ENCODE data around the gene IGHMBP2. TPM values are rescaled to one million over a fixed set of nuclear protein-coding genes. Genes with fewer than 3 reads are reported as not detected.

The IGHMBP2 gene
- polyA plus RNA-seq, 2 donors: 10.9 to 22.3 TPM

DNA sequence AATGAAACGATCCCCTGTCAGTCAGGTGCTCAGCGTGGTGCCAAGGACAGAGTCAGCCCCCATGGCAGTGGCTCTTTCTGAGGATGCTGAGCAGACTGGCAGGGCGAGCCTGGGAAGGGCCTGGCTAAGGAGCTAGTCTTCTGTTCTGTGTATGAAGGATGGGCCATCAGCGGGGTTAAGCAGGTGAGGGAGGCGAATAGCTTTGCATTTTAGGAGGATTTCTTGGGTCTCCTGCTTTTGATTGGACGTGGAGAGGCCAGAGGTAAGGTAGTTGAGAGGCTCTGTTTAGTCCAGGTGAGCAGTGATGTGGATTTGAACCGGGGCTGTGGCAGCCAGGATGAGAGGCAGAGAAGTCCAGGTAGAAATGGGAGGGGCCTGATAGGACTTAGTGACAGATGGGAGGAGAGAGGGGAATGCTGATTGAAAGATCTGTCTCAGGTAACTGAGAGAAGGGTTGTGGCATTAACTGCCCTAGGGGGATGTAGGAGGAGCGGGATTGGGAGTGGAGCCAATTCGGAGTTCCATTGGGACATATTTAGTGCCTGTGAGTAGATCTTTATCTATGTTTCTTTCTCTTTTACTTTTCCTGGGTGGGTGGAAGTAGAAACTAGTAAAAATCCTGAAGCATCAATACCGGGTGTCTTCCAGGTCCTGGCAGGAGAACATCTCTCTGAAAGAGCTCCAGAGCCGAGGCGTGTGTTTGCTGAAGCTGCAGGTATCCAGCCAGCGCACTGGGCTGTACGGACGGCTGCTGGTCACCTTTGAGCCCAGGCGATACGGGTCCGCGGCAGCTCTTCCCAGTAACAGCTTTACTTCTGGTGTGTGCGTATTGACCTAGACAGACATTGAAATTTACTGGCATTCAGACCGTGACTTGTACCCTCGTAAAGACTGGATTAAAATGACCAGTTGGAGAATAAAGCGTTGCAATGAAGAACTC is 2.0 kb downstream of the IGHMBP2 start:
- WGBS, 2 donors: 85 to 87% methylated on average over 23 of the region's 23 CpGs
- Histone ChIP-seq H3K27me3 (ENCODE audit: control insufficient read depth in 1 of 2, insufficient read depth in 2 of 2, low read length in 2 of 2) (no peaks in the 10 kb centered on the region), H3K4me3 (ENCODE audit: low read depth in 1 of 2, low read length in 2 of 2) (no peak overlapping the region), H3K9me3 (ENCODE audit: control insufficient read depth in 2 of 2, insufficient read depth in 1 of 2, low read depth in 1 of 2, low read length in 1 of 2) (no peaks in the 10 kb centered on the region), H3K36me3 (ENCODE audit: control insufficient read depth in 2 of 2, insufficient read depth in 2 of 2, low read length in 1 of 2) (peaks cover 4 to 12% of the 10 kb centered on the region in 2 donors), H3K4me1 (ENCODE audit: control insufficient read depth in 2 of 2, insufficient read depth in 2 of 2, low read length in 1 of 2) (peaks cover 0 to 3% of the 10 kb centered on the region in 2 donors), H3K27ac (ENCODE audit: low read depth in 2 of 2, low read length in 1 of 2) (no peak overlapping the region)

DNA sequence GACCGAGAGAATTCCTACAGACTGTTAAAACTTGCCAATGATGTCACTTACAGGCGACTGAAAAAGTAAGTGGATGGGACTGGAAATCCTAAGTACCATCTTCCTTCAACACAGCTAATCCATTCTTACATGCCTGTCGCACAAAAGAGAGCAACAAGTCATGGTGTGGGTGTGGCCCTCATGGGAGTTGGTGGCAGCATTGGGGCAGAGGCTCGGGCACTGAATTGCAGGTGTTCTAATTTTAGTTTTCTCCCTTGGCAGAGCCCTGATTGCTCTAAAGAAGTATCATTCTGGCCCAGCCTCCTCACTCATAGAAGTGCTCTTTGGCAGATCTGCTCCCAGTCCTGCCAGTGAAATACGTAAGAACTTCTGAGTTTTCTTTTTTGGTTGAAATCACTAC is 4.6 kb downstream of the IGHMBP2 start:
- no peaks in the 10 kb centered on the region for H3K9me3 ChIP-seq (ENCODE audit: control insufficient read depth in 2 of 2, insufficient read depth in 1 of 2, low read depth in 1 of 2, low read length in 1 of 2)
- H3K27ac ChIP-seq (ENCODE audit: low read depth in 2 of 2, low read length in 1 of 2): no peak overlapping the region
- peaks cover 0 to 3% of the 10 kb centered on the region in 2 donors for H3K4me1 ChIP-seq (ENCODE audit: control insufficient read depth in 2 of 2, insufficient read depth in 2 of 2, low read length in 1 of 2)
- 92% methylated on average over 5 of the region's 5 CpGs for WGBS, 2 donors
- H3K27me3 ChIP-seq (ENCODE audit: control insufficient read depth in 1 of 2, insufficient read depth in 2 of 2, low read length in 2 of 2): no peaks in the 10 kb centered on the region
- no peak overlapping the region for H3K4me3 ChIP-seq (ENCODE audit: low read depth in 1 of 2, low read length in 2 of 2)
- peaks cover 11 to 25% of the 10 kb centered on the region in 2 donors for H3K36me3 ChIP-seq (ENCODE audit: control insufficient read depth in 2 of 2, insufficient read depth in 2 of 2, low read length in 1 of 2)

DNA sequence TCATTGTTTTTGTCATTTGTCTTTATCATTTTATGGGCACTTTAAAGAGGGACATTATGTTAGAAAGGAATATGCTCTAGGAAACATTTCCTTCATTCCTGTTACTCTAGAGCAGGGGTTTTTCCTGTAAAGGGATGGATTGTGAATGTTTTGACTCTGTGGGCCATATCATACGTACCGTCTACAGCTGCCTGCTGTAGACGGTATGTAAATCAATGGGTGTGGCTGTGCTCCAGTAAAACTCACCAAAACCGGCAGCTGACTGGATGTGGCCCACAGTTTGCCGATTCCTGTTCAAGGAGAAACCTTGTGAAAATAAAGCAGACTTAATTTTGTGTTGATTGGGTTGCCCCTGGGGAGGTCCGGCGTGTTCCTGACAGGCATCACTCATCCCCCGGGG is 7.3 kb downstream of the IGHMBP2 start:
- no peaks in the 10 kb centered on the region for H3K27me3 ChIP-seq (ENCODE audit: control insufficient read depth in 1 of 2, insufficient read depth in 2 of 2, low read length in 2 of 2)
- no peak overlapping the region for H3K27ac ChIP-seq (ENCODE audit: low read depth in 2 of 2, low read length in 1 of 2)
- H3K4me1 ChIP-seq (ENCODE audit: control insufficient read depth in 2 of 2, insufficient read depth in 2 of 2, low read length in 1 of 2): no peaks in the 10 kb centered on the region
- no peaks in the 10 kb centered on the region for H3K9me3 ChIP-seq (ENCODE audit: control insufficient read depth in 2 of 2, insufficient read depth in 1 of 2, low read depth in 1 of 2, low read length in 1 of 2)
- 80 to 90% methylated on average over 8 of the region's 8 CpGs for WGBS, 2 donors
- peaks cover 14 to 43% of the 10 kb centered on the region in 2 donors for H3K36me3 ChIP-seq (ENCODE audit: control insufficient read depth in 2 of 2, insufficient read depth in 2 of 2, low read length in 1 of 2)
- no peak overlapping the region for H3K4me3 ChIP-seq (ENCODE audit: low read depth in 1 of 2, low read length in 2 of 2)

DNA sequence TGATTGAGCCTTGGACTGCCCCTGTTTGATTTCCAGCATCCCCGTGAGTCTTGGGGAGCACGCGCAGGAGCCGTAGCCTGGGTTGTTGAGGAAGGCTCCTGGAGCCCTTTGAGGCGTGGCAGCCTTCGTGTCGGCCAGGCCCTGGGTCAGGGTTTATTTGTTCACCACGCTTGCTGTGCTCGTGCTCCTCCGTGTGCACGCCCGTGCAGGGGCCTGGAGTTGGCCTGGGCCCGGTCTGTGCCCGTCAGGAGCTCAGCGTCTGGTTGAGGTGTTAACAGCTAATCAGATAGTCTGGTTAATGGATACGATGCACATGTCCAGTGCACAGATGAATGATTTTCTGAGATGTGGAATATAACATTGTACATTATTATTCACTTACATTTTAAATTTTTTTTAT is 8.0 kb downstream of the IGHMBP2 start:
- H3K4me1 ChIP-seq (ENCODE audit: control insufficient read depth in 2 of 2, insufficient read depth in 2 of 2, low read length in 1 of 2): no peaks in the 10 kb centered on the region
- H3K36me3 ChIP-seq (ENCODE audit: control insufficient read depth in 2 of 2, insufficient read depth in 2 of 2, low read length in 1 of 2): peaks cover 19 to 50% of the 10 kb centered on the region in 2 donors
- H3K27ac ChIP-seq (ENCODE audit: low read depth in 2 of 2, low read length in 1 of 2): no peak overlapping the region
- H3K4me3 ChIP-seq (ENCODE audit: low read depth in 1 of 2, low read length in 2 of 2): no peak overlapping the region
- H3K27me3 ChIP-seq (ENCODE audit: control insufficient read depth in 1 of 2, insufficient read depth in 2 of 2, low read length in 2 of 2): no peaks in the 10 kb centered on the region
- H3K9me3 ChIP-seq (ENCODE audit: control insufficient read depth in 2 of 2, insufficient read depth in 1 of 2, low read depth in 1 of 2, low read length in 1 of 2): no peaks in the 10 kb centered on the region
- 95 to 96% methylated on average over 16 of the region's 16 CpGs for WGBS, 2 donors

DNA sequence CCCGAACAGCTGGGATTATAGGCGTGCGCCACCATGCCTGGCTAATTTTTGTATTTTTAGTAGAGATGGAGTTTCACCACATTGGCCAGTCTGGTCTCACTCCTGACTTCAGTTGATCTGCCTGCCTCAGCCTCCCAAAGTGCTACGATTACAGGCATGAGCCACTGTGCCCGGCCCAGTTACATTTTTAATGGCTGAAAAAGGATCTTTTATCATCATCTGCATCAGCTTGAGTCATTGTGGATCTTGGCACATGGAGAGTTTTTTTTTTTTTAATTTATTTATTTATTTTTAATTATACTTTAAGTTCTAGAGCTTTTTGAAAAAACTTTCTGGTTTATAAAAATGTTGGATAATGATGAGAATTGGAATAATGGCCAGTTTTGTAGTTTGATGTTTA is 8.6 kb downstream of the IGHMBP2 start:
- peaks cover 19 to 50% of the 10 kb centered on the region in 2 donors for H3K36me3 ChIP-seq (ENCODE audit: control insufficient read depth in 2 of 2, insufficient read depth in 2 of 2, low read length in 1 of 2)
- no peaks in the 10 kb centered on the region for H3K9me3 ChIP-seq (ENCODE audit: control insufficient read depth in 2 of 2, insufficient read depth in 1 of 2, low read depth in 1 of 2, low read length in 1 of 2)
- H3K4me1 ChIP-seq (ENCODE audit: control insufficient read depth in 2 of 2, insufficient read depth in 2 of 2, low read length in 1 of 2): no peaks in the 10 kb centered on the region
- WGBS, 2 donors: 87 to 93% methylated on average over 5 of the region's 5 CpGs
- no peaks in the 10 kb centered on the region for H3K27me3 ChIP-seq (ENCODE audit: control insufficient read depth in 1 of 2, insufficient read depth in 2 of 2, low read length in 2 of 2)
- H3K4me3 ChIP-seq (ENCODE audit: low read depth in 1 of 2, low read length in 2 of 2): no peak overlapping the region
- H3K27ac ChIP-seq (ENCODE audit: low read depth in 2 of 2, low read length in 1 of 2): no peak overlapping the region

DNA sequence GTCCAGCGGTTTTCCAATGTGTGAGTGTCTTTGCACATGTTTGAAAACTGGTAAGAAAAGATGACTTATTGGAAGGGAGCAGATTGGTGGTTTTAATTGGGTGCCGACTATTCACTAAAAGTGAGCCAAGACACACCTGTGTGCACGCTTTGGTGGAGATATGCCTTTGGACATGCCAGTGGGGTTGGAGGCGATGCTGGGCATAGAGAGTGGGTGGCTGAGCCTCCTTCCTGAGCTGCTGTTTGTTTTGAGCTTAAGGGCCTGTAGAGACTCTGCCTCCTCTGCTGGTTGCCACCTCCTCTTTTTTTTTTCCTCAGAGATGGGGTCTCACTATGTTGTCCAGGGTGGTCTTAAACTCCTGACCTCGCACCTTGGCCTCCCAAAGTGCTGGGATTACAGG is 9.5 kb downstream of the IGHMBP2 start:
- Histone ChIP-seq H3K4me1 (ENCODE audit: control insufficient read depth in 2 of 2, insufficient read depth in 2 of 2, low read length in 1 of 2) (no peaks in the 10 kb centered on the region), H3K36me3 (ENCODE audit: control insufficient read depth in 2 of 2, insufficient read depth in 2 of 2, low read length in 1 of 2) (peaks cover 16 to 47% of the 10 kb centered on the region in 2 donors), H3K27me3 (ENCODE audit: control insufficient read depth in 1 of 2, insufficient read depth in 2 of 2, low read length in 2 of 2) (no peaks in the 10 kb centered on the region), H3K9me3 (ENCODE audit: control insufficient read depth in 2 of 2, insufficient read depth in 1 of 2, low read depth in 1 of 2, low read length in 1 of 2) (no peaks in the 10 kb centered on the region), H3K27ac (ENCODE audit: low read depth in 2 of 2, low read length in 1 of 2) (no peak overlapping the region), H3K4me3 (ENCODE audit: low read depth in 1 of 2, low read length in 2 of 2) (no peak overlapping the region)
- WGBS, 2 donors: 92 to 94% methylated on average over 5 of the region's 5 CpGs

DNA sequence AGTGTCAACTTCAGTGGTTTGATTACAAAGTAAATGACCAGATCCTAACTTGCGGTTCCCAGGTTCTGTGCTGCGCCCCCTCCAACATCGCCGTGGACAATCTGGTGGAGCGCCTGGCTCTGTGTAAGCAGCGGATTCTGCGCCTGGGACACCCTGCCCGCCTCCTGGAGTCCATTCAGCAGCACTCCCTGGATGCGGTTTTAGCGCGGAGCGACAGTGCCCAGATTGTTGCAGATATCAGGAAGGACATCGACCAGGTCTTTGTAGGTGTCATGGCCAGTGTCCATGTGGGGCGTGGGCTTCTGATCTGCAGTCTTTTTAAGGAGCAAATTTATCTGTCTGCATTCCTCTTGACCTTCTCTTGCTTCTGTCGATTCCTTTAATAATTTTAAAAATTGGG is 11.1 kb downstream of the IGHMBP2 start:
- WGBS, 2 donors: 97 to 98% methylated on average over 15 of the region's 15 CpGs
- Histone ChIP-seq H3K27me3 (ENCODE audit: control insufficient read depth in 1 of 2, insufficient read depth in 2 of 2, low read length in 2 of 2) (no peaks in the 10 kb centered on the region), H3K27ac (ENCODE audit: low read depth in 2 of 2, low read length in 1 of 2) (no peak overlapping the region), H3K9me3 (ENCODE audit: control insufficient read depth in 2 of 2, insufficient read depth in 1 of 2, low read depth in 1 of 2, low read length in 1 of 2) (no peaks in the 10 kb centered on the region), H3K36me3 (ENCODE audit: control insufficient read depth in 2 of 2, insufficient read depth in 2 of 2, low read length in 1 of 2) (peaks cover 14 to 47% of the 10 kb centered on the region in 2 donors), H3K4me1 (ENCODE audit: control insufficient read depth in 2 of 2, insufficient read depth in 2 of 2, low read length in 1 of 2) (no peaks in the 10 kb centered on the region), H3K4me3 (ENCODE audit: low read depth in 1 of 2, low read length in 2 of 2) (no peak overlapping the region)

DNA sequence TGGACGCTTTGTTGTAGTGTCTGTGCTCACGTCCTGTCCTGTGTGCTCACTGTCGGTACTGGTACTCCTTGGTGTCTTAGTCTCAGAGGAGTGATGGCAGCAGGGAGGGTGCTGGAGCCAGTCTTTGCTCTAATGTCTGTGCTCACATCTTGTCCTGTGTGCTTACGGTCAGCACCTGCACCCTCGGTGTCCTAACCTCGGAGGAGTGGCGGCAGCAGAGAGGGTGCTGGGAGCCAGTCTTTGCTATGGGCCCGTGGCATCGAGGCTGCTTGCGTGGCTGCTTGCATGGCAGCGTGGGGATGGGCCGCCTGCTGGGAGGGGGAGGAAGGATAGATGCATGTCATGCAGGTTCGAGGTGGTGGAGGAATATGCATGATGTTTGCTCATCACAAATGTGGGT is 12.7 kb downstream of the IGHMBP2 start:
- Histone ChIP-seq H3K27me3 (ENCODE audit: control insufficient read depth in 1 of 2, insufficient read depth in 2 of 2, low read length in 2 of 2) (no peaks in the 10 kb centered on the region), H3K4me1 (ENCODE audit: control insufficient read depth in 2 of 2, insufficient read depth in 2 of 2, low read length in 1 of 2) (no peaks in the 10 kb centered on the region), H3K36me3 (ENCODE audit: control insufficient read depth in 2 of 2, insufficient read depth in 2 of 2, low read length in 1 of 2) (peaks cover 18 to 35% of the 10 kb centered on the region in 2 donors), H3K9me3 (ENCODE audit: control insufficient read depth in 2 of 2, insufficient read depth in 1 of 2, low read depth in 1 of 2, low read length in 1 of 2) (no peaks in the 10 kb centered on the region), H3K27ac (ENCODE audit: low read depth in 2 of 2, low read length in 1 of 2) (no peak overlapping the region), H3K4me3 (ENCODE audit: low read depth in 1 of 2, low read length in 2 of 2) (no peak overlapping the region)
- 84 to 94% methylated on average over 13 of the region's 13 CpGs for WGBS, 2 donors

DNA sequence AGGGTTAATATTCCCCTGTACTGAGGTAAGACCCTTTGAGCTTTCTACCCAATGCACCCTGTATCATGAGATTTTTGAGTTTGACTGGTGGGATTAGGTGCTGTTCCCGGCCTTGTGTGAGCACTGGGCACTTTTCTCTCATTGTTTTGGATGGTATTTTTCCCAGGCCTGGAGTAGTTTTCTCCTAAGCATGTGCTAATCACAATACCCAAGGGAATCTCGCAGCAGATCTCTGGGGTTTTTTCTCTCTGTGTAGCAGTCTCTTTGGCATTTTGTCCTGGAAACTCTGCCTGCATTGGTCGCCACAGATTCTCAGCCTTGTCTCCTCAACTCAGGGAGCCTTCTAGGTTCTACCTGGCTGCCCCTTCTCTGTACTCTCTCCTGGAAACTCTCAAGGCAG is 19.9 kb downstream of the IGHMBP2 start:
- Histone ChIP-seq H3K4me3 (ENCODE audit: low read depth in 1 of 2, low read length in 2 of 2) (no peak overlapping the region), H3K36me3 (ENCODE audit: control insufficient read depth in 2 of 2, insufficient read depth in 2 of 2, low read length in 1 of 2) (peaks cover 12 to 18% of the 10 kb centered on the region in 2 donors), H3K9me3 (ENCODE audit: control insufficient read depth in 2 of 2, insufficient read depth in 1 of 2, low read depth in 1 of 2, low read length in 1 of 2) (peaks cover 0 to 2% of the 10 kb centered on the region in 2 donors), H3K27me3 (ENCODE audit: control insufficient read depth in 1 of 2, insufficient read depth in 2 of 2, low read length in 2 of 2) (no peaks in the 10 kb centered on the region), H3K27ac (ENCODE audit: low read depth in 2 of 2, low read length in 1 of 2) (no peak overlapping the region), H3K4me1 (ENCODE audit: control insufficient read depth in 2 of 2, insufficient read depth in 2 of 2, low read length in 1 of 2) (no peaks in the 10 kb centered on the region)
- WGBS, 2 donors: 83 to 94% methylated on average over 3 of the region's 3 CpGs
